Endothelial cell of umbilical vein (primary cell): ENCODE results near the gene KRT79.

Source experiments
- EZH2 ChIP-seq: IDR thresholded peaks from 2 replicates; pipeline ENCODE4 v1.6.1; 2012; ENCODE audit warnings: borderline replicate concordance, low read depth, mild to moderate bottlenecking, moderate library complexity, low read length, inconsistent platforms; ENCODE audit not compliant: severe bottlenecking
- MYC ChIP-seq: IDR thresholded peaks from one replicate; pipeline ENCODE4 v1.6.1; 2011; ENCODE audit warnings: mild to moderate bottlenecking, low read depth, low read length
- POLR2A ChIP-seq: IDR thresholded peaks from 2 replicates; pipeline ENCODE4 v1.6.1; 2012; ENCODE audit warnings: low read depth, mild to moderate bottlenecking, control low read depth, low read length
- TF ChIP-seq, protein P1 (sequence below), 2 donors: IDR thresholded peaks; 1 replicate in 1 of 2; 2 replicates in 1 of 2; pipeline ENCODE4 v1.5.1; 2011; ENCODE audit warnings: low read length in 2 of 2, mild to moderate bottlenecking in 2 of 2, moderate library complexity in 2 of 2, control low read depth in 1 of 2, inconsistent platforms in 1 of 2, low read depth in 1 of 2; ENCODE audit not compliant: insufficient read depth in 1 of 2; ENCODE audit errors: extremely low read depth in 1 of 2
- TF ChIP-seq, protein P2 (sequence below): IDR thresholded peaks from 2 replicates; pipeline ENCODE4 v1.6.1; 2011; ENCODE audit not compliant: insufficient read depth, insufficient read length

DNA sequence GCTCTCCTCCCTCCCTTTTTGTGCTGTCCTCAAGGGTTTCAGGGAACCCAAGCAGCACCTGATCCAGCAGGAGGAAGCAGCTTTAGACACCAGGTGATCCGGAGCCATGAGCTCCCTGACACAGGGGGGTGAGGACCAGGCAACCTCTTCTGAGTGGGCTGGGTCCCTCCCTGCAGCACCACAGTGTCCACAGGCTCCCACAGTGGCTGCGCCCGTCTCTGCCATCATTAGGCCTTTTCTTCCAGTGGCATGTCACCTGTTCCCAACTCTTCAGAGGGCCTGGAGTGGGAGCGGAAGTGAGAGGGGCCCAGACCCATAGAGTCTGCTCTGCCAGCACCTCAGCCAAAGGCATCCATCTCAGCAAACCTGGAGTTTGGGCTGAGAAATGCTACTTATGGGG is 56.5 kb downstream of the KRT79 start:
- TF ChIP-seq, protein P1, sequence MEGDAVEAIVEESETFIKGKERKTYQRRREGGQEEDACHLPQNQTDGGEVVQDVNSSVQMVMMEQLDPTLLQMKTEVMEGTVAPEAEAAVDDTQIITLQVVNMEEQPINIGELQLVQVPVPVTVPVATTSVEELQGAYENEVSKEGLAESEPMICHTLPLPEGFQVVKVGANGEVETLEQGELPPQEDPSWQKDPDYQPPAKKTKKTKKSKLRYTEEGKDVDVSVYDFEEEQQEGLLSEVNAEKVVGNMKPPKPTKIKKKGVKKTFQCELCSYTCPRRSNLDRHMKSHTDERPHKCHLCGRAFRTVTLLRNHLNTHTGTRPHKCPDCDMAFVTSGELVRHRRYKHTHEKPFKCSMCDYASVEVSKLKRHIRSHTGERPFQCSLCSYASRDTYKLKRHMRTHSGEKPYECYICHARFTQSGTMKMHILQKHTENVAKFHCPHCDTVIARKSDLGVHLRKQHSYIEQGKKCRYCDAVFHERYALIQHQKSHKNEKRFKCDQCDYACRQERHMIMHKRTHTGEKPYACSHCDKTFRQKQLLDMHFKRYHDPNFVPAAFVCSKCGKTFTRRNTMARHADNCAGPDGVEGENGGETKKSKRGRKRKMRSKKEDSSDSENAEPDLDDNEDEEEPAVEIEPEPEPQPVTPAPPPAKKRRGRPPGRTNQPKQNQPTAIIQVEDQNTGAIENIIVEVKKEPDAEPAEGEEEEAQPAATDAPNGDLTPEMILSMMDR (IDR thresholded peaks at IDR 0.05; ENCODE audit: extremely low read depth in 1 of 2, insufficient read depth in 1 of 2, low read depth in 1 of 2, low read length in 2 of 2) = no peak
- TF ChIP-seq, protein P2, sequence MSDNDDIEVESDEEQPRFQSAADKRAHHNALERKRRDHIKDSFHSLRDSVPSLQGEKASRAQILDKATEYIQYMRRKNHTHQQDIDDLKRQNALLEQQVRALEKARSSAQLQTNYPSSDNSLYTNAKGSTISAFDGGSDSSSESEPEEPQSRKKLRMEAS = no peak
- TF ChIP-seq POLR2A = no peak
- TF ChIP-seq EZH2 = no peak
- TF ChIP-seq MYC = no peak
